K562 (cell line): ENCODE results near the gene UBASH3A.

Experiments used
- HCFC1 ChIP-seq: IDR thresholded peaks from 2 replicates; pipeline ENCODE4 v1.6.1; 2012; ENCODE audit warnings: low read depth, low read length, improper control_type of control experiment
- JUNB ChIP-seq: fragments of 450-650 bp; formaldehyde crosslinking; conservative IDR thresholded peaks from 2 replicates; pipeline ENCODE4 v1.4.0; 2020; ENCODE audit warnings: mild to moderate bottlenecking
- NR2C2 ChIP-seq, 2 experiments: fragments of 200-800 bp in 1 of 2; sonication (Bioruptor generic) in 1 of 2; sonication (generic) in 1 of 2; formaldehyde crosslinking in 1 of 2; IDR thresholded peaks; 2 replicates each; pipeline versions ENCODE4 v1.6.1 to v1.8.0; 2016 to 2022; ENCODE audit warnings: mild to moderate bottlenecking in 1 of 2, missing compliant biosample characterization in 1 of 2, missing genetic modification characterization in 1 of 2, missing genetic modification reagents in 1 of 2
- POLR2AphosphoS5 ChIP-seq: IDR thresholded peaks from 2 replicates; pipeline ENCODE4 v1.6.1; 2011; ENCODE audit warnings: mild to moderate bottlenecking, low read depth, low read length, moderate library complexity; ENCODE audit not compliant: control insufficient read depth, insufficient read depth
- TCF3 ChIP-seq: sonication (generic); formaldehyde crosslinking; IDR thresholded peaks from 2 replicates; pipeline ENCODE4 v1.4.0; 2020; ENCODE audit warnings: mild to moderate bottlenecking, missing genetic modification reagents
- ZNF133 ChIP-seq: fragments of 250-450 bp; sonication (Bioruptor Pico); IDR thresholded peaks from 2 replicates; pipeline ENCODE4 v1.4.0; 2020; ENCODE audit warnings: mild to moderate bottlenecking
- TF ChIP-seq, protein P1 (sequence below), 3 experiments: IDR thresholded peaks in 2 of 3; conservative IDR thresholded peaks in 1 of 3; 2 replicates each; pipeline ENCODE4 v1.5.1; 2011 to 2012; ENCODE audit warnings: low read length in 3 of 3, mild to moderate bottlenecking in 3 of 3, control low read depth in 2 of 3, improper control_type of control experiment in 1 of 3, inconsistent platforms in 1 of 3, low read depth in 1 of 3, mixed read lengths in 1 of 3, moderate library complexity in 1 of 3; ENCODE audit not compliant: insufficient read depth in 2 of 3

DNA sequence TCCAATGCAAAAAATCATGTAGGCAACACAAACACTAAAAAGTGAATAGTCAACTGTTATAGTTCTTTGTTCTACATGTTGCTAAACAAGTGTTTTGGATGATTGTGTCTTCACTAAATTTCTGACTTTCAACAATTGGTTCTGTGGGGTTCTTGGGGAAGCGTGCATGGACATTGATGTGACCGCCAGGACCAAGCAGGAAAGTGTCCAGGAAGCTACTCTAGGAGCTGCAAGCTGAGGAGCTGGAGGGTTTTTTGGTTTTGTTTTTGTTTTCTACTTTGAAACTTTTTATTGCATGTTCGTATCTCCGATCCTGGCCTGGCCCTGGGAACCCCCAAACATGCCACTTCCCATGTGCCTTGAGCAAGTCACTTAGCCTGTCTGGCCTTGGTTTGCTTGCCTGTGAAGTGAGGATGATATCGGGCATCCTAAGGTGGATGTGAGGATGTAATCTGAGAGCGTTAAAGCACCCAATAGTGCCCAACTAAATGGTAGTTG is 15.8 kb upstream of the UBASH3A start:
- TF ChIP-seq ZNF133 (no peak), POLR2AphosphoS5 (no peak), HCFC1 (no peak), TCF3 (CRISPR knock-in tag) (no peak), NR2C2 (CRISPR knock-in tag; IDR thresholded peaks at IDR 0.05) (no peak), NR2C2 (tag; IDR thresholded peaks at IDR 0.05) (no peak), JUNB (no peak)
- TF ChIP-seq, protein P1, sequence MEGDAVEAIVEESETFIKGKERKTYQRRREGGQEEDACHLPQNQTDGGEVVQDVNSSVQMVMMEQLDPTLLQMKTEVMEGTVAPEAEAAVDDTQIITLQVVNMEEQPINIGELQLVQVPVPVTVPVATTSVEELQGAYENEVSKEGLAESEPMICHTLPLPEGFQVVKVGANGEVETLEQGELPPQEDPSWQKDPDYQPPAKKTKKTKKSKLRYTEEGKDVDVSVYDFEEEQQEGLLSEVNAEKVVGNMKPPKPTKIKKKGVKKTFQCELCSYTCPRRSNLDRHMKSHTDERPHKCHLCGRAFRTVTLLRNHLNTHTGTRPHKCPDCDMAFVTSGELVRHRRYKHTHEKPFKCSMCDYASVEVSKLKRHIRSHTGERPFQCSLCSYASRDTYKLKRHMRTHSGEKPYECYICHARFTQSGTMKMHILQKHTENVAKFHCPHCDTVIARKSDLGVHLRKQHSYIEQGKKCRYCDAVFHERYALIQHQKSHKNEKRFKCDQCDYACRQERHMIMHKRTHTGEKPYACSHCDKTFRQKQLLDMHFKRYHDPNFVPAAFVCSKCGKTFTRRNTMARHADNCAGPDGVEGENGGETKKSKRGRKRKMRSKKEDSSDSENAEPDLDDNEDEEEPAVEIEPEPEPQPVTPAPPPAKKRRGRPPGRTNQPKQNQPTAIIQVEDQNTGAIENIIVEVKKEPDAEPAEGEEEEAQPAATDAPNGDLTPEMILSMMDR (IDR thresholded peaks at IDR 0.05 in 2 of 3, conservative IDR thresholded peaks at IDR 0.05 in 1 of 3; ENCODE audit: insufficient read depth in 2 of 3, low read depth in 1 of 3, low read length in 3 of 3): no peak
